ENCODE measurements around the gene IL17C. TPM values are rescaled to one million over a fixed set of nuclear protein-coding genes. Genes with fewer than 3 reads are reported as not detected.

Gene IL17C
- total and polyA plus RNA-seq, 2 of the 8 experiments (the other 6 are each of a cell fraction or from before 2014, with no cell fraction given), result 1.1 to 1.9 TPM

- TF ChIP-seq CHD7 (IDR thresholded peaks at IDR 0.05; ENCODE audit: insufficient replicate concordance, low read length) (no peak), BRCA1 (IDR thresholded peaks at IDR 0.05; ENCODE audit: low read depth, low read length) (no peak), RFX5 (IDR thresholded peaks at IDR 0.05; ENCODE audit: borderline replicate concordance, low read depth, low read length) (no peak), SP2 (IDR thresholded peaks at IDR 0.05; ENCODE audit: low read length) (no peak), CHD1 (IDR thresholded peaks at IDR 0.05; ENCODE audit: low read depth, low read length) (no peak), USF2 (IDR thresholded peaks at IDR 0.05; ENCODE audit: low read length) (no peak), HDAC2 (IDR thresholded peaks at IDR 0.05; ENCODE audit: borderline replicate concordance in 1 of 2, low read depth in 2 of 2, low read length in 2 of 2) (no peak), YY1 (IDR thresholded peaks at IDR 0.05; ENCODE audit: low read depth, low read length) (no peak), SRF (IDR thresholded peaks at IDR 0.05; ENCODE audit: low read depth, low read length) (no peak), SP4 (IDR thresholded peaks at IDR 0.05; ENCODE audit: low read length) (no peak), MAX (IDR thresholded peaks at IDR 0.05) (no peak)
Measured at GRCh38 chr16:88669980-88670379, 31.6 kb downstream of the IL17C start (continued).

Measured in H1 (cell line).